Natural killer cell (primary cell): Measurements from ENCODE around the gene FIBCD1. TPM values are rescaled to one million over a fixed set of nuclear protein-coding genes. Genes with fewer than 3 reads are reported as not detected.

Experiments
- ATAC-seq, 3 donors: fragments of 150-1000 bp in 2 of 3; fragments of 200-7000 bp in 1 of 3; cut with Tn5 transposase; 1 replicate in 1 of 3; 2 replicates in 2 of 3; pipeline ENCODE4 v1.10.0; 2021; ENCODE audit warnings: mild to moderate bottlenecking in 2 of 3, moderate library complexity in 2 of 3
- DNase-seq, 2 donors: peaks; one replicate each; pipeline versions ENCODE4 v3.0.0 to v3.0.0-alpha.2; 2013 to 2021; ENCODE audit warnings: mixed read lengths in 1 of 2
- H3K27ac ChIP-seq: one replicate; pipeline ENCODE4 v1.5.1; 2013; ENCODE audit warnings: mild to moderate bottlenecking, low read length
- H3K27me3 ChIP-seq: one replicate; pipeline ENCODE4 v1.6.1; 2013; ENCODE audit warnings: low read length; ENCODE audit not compliant: control insufficient read depth, insufficient read depth
- H3K36me3 ChIP-seq: one replicate; pipeline ENCODE4 v1.6.1; 2013; ENCODE audit warnings: low read length; ENCODE audit not compliant: control insufficient read depth, insufficient read depth
- H3K4me1 ChIP-seq: one replicate; pipeline ENCODE4 v1.6.1; 2013; ENCODE audit warnings: low read length; ENCODE audit not compliant: control insufficient read depth, insufficient read depth
- H3K4me3 ChIP-seq: one replicate; pipeline ENCODE4 v1.5.1; 2013; ENCODE audit warnings: low read length
- H3K9me3 ChIP-seq: one replicate; pipeline ENCODE4 v1.6.1; 2013; ENCODE audit warnings: low read length; ENCODE audit not compliant: control insufficient read depth, insufficient read depth
- H3K27ac Mint-ChIP-seq, 2 donors: one replicate each; pipeline ENCODE4 v1.8.0; 2022; ENCODE audit warnings: mild to moderate bottlenecking in 2 of 2, mixed read lengths in 2 of 2, moderate library complexity in 1 of 2
- H3K27me3 Mint-ChIP-seq, 2 donors: one replicate each; pipeline ENCODE4 v1.8.0; 2022; ENCODE audit warnings: low read depth in 2 of 2, mixed read lengths in 2 of 2
- H3K36me3 Mint-ChIP-seq: one replicate; pipeline ENCODE4 v1.8.0; 2022; ENCODE audit warnings: mixed read lengths
- H3K4me1 Mint-ChIP-seq, 2 donors: one replicate each; pipeline ENCODE4 v1.8.0; 2022; ENCODE audit warnings: mixed read lengths in 2 of 2
- H3K4me3 Mint-ChIP-seq: one replicate; pipeline ENCODE4 v1.8.0; 2022; ENCODE audit warnings: mild to moderate bottlenecking, moderate library complexity, mixed read lengths
- H3K9me3 Mint-ChIP-seq, 2 donors: one replicate each; pipeline ENCODE4 v1.8.0; 2022; ENCODE audit warnings: mixed read lengths in 2 of 2
- CTCF ChIP-seq: fragments of 200-600 bp; IDR thresholded peaks from one replicate; pipeline ENCODE4 v1.8.0; 2022; ENCODE audit warnings: antibody characterized with exemption
- WGBS: methylation state at CpG from one replicate; pipeline ENCODE4 v1.1.7; 2013; ENCODE audit warnings: missing lambda C conversion rate; ENCODE audit not compliant: insufficient coverage; 5-methylcytosine and 5-hydroxymethylcytosine counted together
- intact Hi-C: fragments of 100-400 bp; cut with micrococcal nuclease; formaldehyde crosslinking; loops from one replicate; pipeline ENCODE4 v1.14.2; 2022
- total RNA-seq, 4 donors: library from RNA; stranded (reverse); fragments of 120-200 nt in 1 of 4; gene quantifications; one replicate each; pipeline versions ENCODE4 v1.2.3 to v1.2.4, GENCODE V29; 2013 to 2022

FIBCD1 gene
- total RNA-seq, 3 donors from 2014 or later (not counting 1 experiment from before 2014, with no cell fraction given), result not detected

- H3K9me3 ChIP-seq, result no peaks in the 10 kb centered on the region
- no peaks in the 10 kb centered on the region for H3K27me3 ChIP-seq
- Mint-ChIP-seq H3K36me3 (no peaks in the 10 kb centered on the region), H3K27me3 (peaks cover 14 to 20% of the 10 kb centered on the region in 2 donors), H3K4me3 (no peak overlapping the region), H3K9me3 (no peaks in the 10 kb centered on the region), H3K27ac (no peak overlapping the region), H3K4me1 (no peaks in the 10 kb centered on the region)
- 68% methylated on average over 1 of the region's 1 CpG for WGBS
- no peaks in the 10 kb centered on the region for H3K36me3 ChIP-seq
- ATAC-seq, result no peak
- H3K4me3 ChIP-seq, result no peak overlapping the region
- DNase-seq, result no peak
- no peak for TF ChIP-seq CTCF
- no peak overlapping the region for H3K27ac ChIP-seq
- H3K4me1 ChIP-seq, result no peaks in the 10 kb centered on the region
- intact Hi-C loops, result no loop called here
Measured at GRCh38 chr9:130950039-130950311, 10.9 kb upstream of the FIBCD1 start.

- H3K36me3 ChIP-seq, result no peaks in the 10 kb centered on the region
- Mint-ChIP-seq H3K27me3 (peaks cover 14 to 20% of the 10 kb centered on the region in 2 donors), H3K9me3 (no peaks in the 10 kb centered on the region), H3K4me3 (no peak overlapping the region), H3K27ac (no peak overlapping the region), H3K4me1 (no peaks in the 10 kb centered on the region), H3K36me3 (no peaks in the 10 kb centered on the region)
- TF ChIP-seq CTCF, result no peak
- 78% methylated on average over 8 of the region's 8 CpGs for WGBS
- no peaks in the 10 kb centered on the region for H3K4me1 ChIP-seq
- intact Hi-C loops, result no loop called here
- ATAC-seq, result no peak
- H3K27me3 ChIP-seq, result no peaks in the 10 kb centered on the region
- no peaks in the 10 kb centered on the region for H3K9me3 ChIP-seq
- H3K27ac ChIP-seq, result no peak overlapping the region
- DNase-seq, result no peak
- H3K4me3 ChIP-seq, result no peak overlapping the region
Measured at GRCh38 chr9:130949188-130950038, 10.4 kb upstream of the FIBCD1 start.

GRCh38 chr9:130948266-130948665 is 9.2 kb upstream of the FIBCD1 start:
- intact Hi-C loops, result no loop called here
- H3K4me1 ChIP-seq, result no peaks in the 10 kb centered on the region
- no peak for TF ChIP-seq CTCF
- DNase-seq, result no peak
- no peak overlapping the region for H3K27ac Mint-ChIP-seq
- no peak overlapping the region for H3K4me3 Mint-ChIP-seq
- H3K27me3 ChIP-seq, result no peaks in the 10 kb centered on the region
- no peaks in the 10 kb centered on the region for H3K9me3 ChIP-seq
- ATAC-seq, result no peak
- no peaks in the 10 kb centered on the region for H3K4me1 Mint-ChIP-seq
- WGBS, result 78% methylated on average over 8 of the region's 8 CpGs
- no peak overlapping the region for H3K4me3 ChIP-seq
- H3K36me3 ChIP-seq, result no peaks in the 10 kb centered on the region
- H3K27ac ChIP-seq, result no peak overlapping the region
- H3K27me3 Mint-ChIP-seq, result peaks cover 14 to 25% of the 10 kb centered on the region in 2 donors
- no peaks in the 10 kb centered on the region for H3K9me3 Mint-ChIP-seq
- H3K36me3 Mint-ChIP-seq, result no peaks in the 10 kb centered on the region

- TF ChIP-seq CTCF, result no peak
- intact Hi-C loops, result no loop called here
- WGBS, result 86% methylated on average over 13 of the region's 13 CpGs
- no peak overlapping the region for H3K27ac Mint-ChIP-seq
- H3K9me3 Mint-ChIP-seq, result no peaks in the 10 kb centered on the region
- Histone ChIP-seq H3K27ac (no peak overlapping the region), H3K4me3 (no peak overlapping the region), H3K36me3 (no peaks in the 10 kb centered on the region), H3K9me3 (no peaks in the 10 kb centered on the region), H3K27me3 (no peaks in the 10 kb centered on the region), H3K4me1 (no peaks in the 10 kb centered on the region)
- peaks cover 14 to 25% of the 10 kb centered on the region in 2 donors for H3K27me3 Mint-ChIP-seq
- H3K36me3 Mint-ChIP-seq, result no peaks in the 10 kb centered on the region
- no peaks in the 10 kb centered on the region for H3K4me1 Mint-ChIP-seq
- H3K4me3 Mint-ChIP-seq, result no peak overlapping the region
- ATAC-seq, result no peak
- no peak for DNase-seq
Measured at GRCh38 chr9:130947618-130948140, 8.6 kb upstream of the FIBCD1 start.
